K562 (cell line): ENCODE measurements around the gene DAGLA. TPM values are rescaled to one million over a fixed set of nuclear protein-coding genes. Genes with fewer than 3 reads are reported as not detected.

Source experiments
- ATAC-seq: fragments of 200-7000 bp; cut with Tn5 transposase; 3 replicates; pipeline ENCODE4 v1.9.1; 2020; ENCODE audit warnings: moderate library complexity
- BruUV-seq: library from RNA; stranded (reverse); fragments of 400-500 nt; replicated peaks from 2 replicates; lab custom pipeline; 2021; lab: Mats Ljungman, UMichigan
- CTCF ChIA-PET: fragments of 300-600 bp; formaldehyde crosslinking; extraction: SDS; loops from one replicate; lab custom pipeline; 2021; ENCODE audit warnings: low intra/inter-chr PET ratio; lab: Yijun Ruan, JAX
- POLR2A ChIA-PET: fragments of 300-600, 350-650 bp; sonication (Branson Sonifier 250); formaldehyde crosslinking; extraction: SDS; loops from one replicate; lab custom pipeline; 2021; ENCODE audit warnings: antibody characterized with exemption, inconsistent platforms; lab: Yijun Ruan, JAX
- DNase-seq, 4 experiments: peaks; one replicate each; pipeline versions ENCODE4 v3.0.0 to v3.0.0-alpha.2; 2011 to 2018; ENCODE audit warnings: low spot score in 3 of 4, mixed read lengths in 3 of 4; ENCODE audit errors: extremely low read depth in 1 of 4
- FAIRE-seq: peaks from 2 replicates; lab custom pipeline; 2011; peaks lifted over from hg19 to GRCh38; lab: Jason Lieb, UNC
- H2AFZ ChIP-seq: 2 replicates; pipeline ENCODE4 v1.6.0; 2011; ENCODE audit warnings: low read depth, low read length, control low read depth, inconsistent platforms
- H3K27ac ChIP-seq: fragments of 200-600 bp; 3 replicates; pipeline ENCODE4 v1.8.0; 2011; ENCODE audit warnings: low read depth, mild to moderate bottlenecking, control low read depth, inconsistent platforms, low read length, moderate library complexity, mixed read lengths; ENCODE audit errors: extremely low read depth
- H3K27me3 ChIP-seq, 2 experiments: fragments of 300-600 bp in 1 of 2; 2 replicates in 1 of 2; 3 replicates in 1 of 2; pipeline versions ENCODE4 v1.6.0 to v1.8.0; 2011; ENCODE audit warnings: inconsistent platforms in 2 of 2, low read length in 2 of 2, mild to moderate bottlenecking in 1 of 2, mixed read lengths in 1 of 2, moderate library complexity in 1 of 2; ENCODE audit not compliant: control insufficient read depth in 2 of 2, insufficient read depth in 2 of 2
- H3K36me3 ChIP-seq: fragments of 300-600 bp; 3 replicates; pipeline ENCODE4 v1.8.0; 2011; ENCODE audit warnings: mild to moderate bottlenecking, low read length, inconsistent platforms; ENCODE audit not compliant: control insufficient read depth, insufficient read depth
- H3K4me1 ChIP-seq, 2 experiments: fragments of 200-600 bp in 1 of 2; replicated peaks in 1 of 2; 2 replicates in 1 of 2; 3 replicates in 1 of 2; pipeline versions ENCODE4 v1.5.1 to v1.8.0; 2011; ENCODE audit warnings: inconsistent platforms in 2 of 2, low read length in 2 of 2, mild to moderate bottlenecking in 1 of 2, mixed read lengths in 1 of 2, moderate library complexity in 1 of 2; ENCODE audit not compliant: control insufficient read depth in 2 of 2, insufficient read depth in 2 of 2
- H3K4me2 ChIP-seq: 2 replicates; pipeline ENCODE4 v1.6.1; 2011; ENCODE audit warnings: low read length, control low read depth, inconsistent platforms, mixed read lengths; ENCODE audit not compliant: insufficient read depth
- H3K4me3 ChIP-seq: fragments of 200-600 bp; sonication (generic), shearing (Covaris generic); 2 replicates; pipeline ENCODE4 v1.5.1; 2016; ENCODE audit warnings: control low read depth, inconsistent platforms
- H3K79me2 ChIP-seq: fragments of 200-600 bp; 3 replicates; pipeline ENCODE4 v1.8.0; 2011; ENCODE audit warnings: low read length, inconsistent platforms; ENCODE audit not compliant: control insufficient read depth, insufficient read depth
- H3K9ac ChIP-seq, 2 experiments: 2 replicates each; pipeline versions ENCODE4 v1.6.0 to v1.6.1; 2011; ENCODE audit warnings: low read depth in 2 of 2, low read length in 2 of 2, control low read depth in 1 of 2, inconsistent platforms in 1 of 2, mild to moderate bottlenecking in 1 of 2, mixed read lengths in 1 of 2; ENCODE audit not compliant: insufficient read depth in 1 of 2
- H3K9me1 ChIP-seq: one replicate; pipeline ENCODE4 v1.6.0; 2011; ENCODE audit warnings: inconsistent platforms, mild to moderate bottlenecking, low read length, moderate library complexity; ENCODE audit not compliant: control insufficient read depth, insufficient read depth
- H3K9me3 ChIP-seq: replicated peaks from 2 replicates; pipeline ENCODE4 v1.5.1; 2011; ENCODE audit warnings: low read depth, low read length, inconsistent platforms; ENCODE audit not compliant: control insufficient read depth, insufficient read depth
- H4K20me1 ChIP-seq: replicated peaks from 2 replicates; pipeline ENCODE4 v1.6.1; 2011; ENCODE audit warnings: low read length, inconsistent platforms, mixed read lengths; ENCODE audit not compliant: control insufficient read depth, insufficient read depth
- CC2D1A ChIP-seq: fragments of 450-650 bp; IDR thresholded peaks from 2 replicates; pipeline ENCODE4 v1.6.1; 2017; ENCODE audit warnings: mild to moderate bottlenecking
- SPI1 ChIP-seq: IDR thresholded peaks from 2 replicates; pipeline ENCODE4 v1.6.1; 2011; ENCODE audit warnings: low read depth, low read length, control low read depth, borderline replicate concordance
- ZNF395 ChIP-seq: fragments of 200-800 bp; sonication (Bioruptor generic); IDR thresholded peaks from 2 replicates; pipeline ENCODE4 v1.6.1; 2017; ENCODE audit warnings: missing genetic modification characterization, missing compliant biosample characterization
- WGBS: fragments of 100-300 bp; shearing (Covaris generic); methylation state at CpG from one replicate; pipeline ENCODE4 v1.1.6; 2016; ENCODE audit warnings: low coverage, mixed read lengths; ENCODE audit not compliant: insufficient coverage; ENCODE audit errors: missing lambda C conversion rate; 5-methylcytosine and 5-hydroxymethylcytosine counted together
- in situ Hi-C: fragments of 300-500 bp; cut with MboI; formaldehyde crosslinking; loops from 4 replicates; pipeline ENCODE4 v1.15.0; 2018; ENCODE audit warnings: inconsistent platforms, mixed read lengths
- intact Hi-C: fragments of 100-400 bp; cut with micrococcal nuclease; formaldehyde crosslinking; loops from 2 replicates; pipeline ENCODE4 v1.14.2; 2022
- polyA plus RNA-seq, 8 experiments: library from polyadenylated mRNA; depleted of rRNA in 4 of 8; stranded (reverse) in 5 of 8; unstranded in 3 of 8; fragments of >200 nt; fragmentation: Nextera tagmentation in 2 of 8; fragmentation: Illumina TruSeq in 1 of 8; extraction: Ambion mirVana in 2 of 8; extraction: Trizol in 1 of 8; gene quantifications; 2 replicates each; pipeline versions ENCODE4 v1.2.1 to v1.2.3, GENCODE V29; 2011 to 2014; ENCODE audit warnings: inconsistent platforms in 1 of 8, missing spikeins in 1 of 8
- total RNA-seq, 7 experiments: library from RNA; depleted of rRNA in 6 of 7; stranded (reverse); fragments of >200 nt in 6 of 7; fragmentation: Illumina TruSeq in 2 of 7; extraction: Trizol in 2 of 7; gene quantifications; 2 replicates each; pipeline versions ENCODE4 v1.2.1 to v1.2.3, GENCODE V29; 2011 to 2021; ENCODE audit warnings: low replicate concordance in 1 of 7

The DAGLA gene
- total and polyA plus RNA-seq, 9 of the 15 experiments (the other 6 are each of a cell fraction or from before 2014, with no cell fraction given), result 0.03 to 0.16 (median 0.04) TPM; not detected in 4

GRCh38 chr11:61698173-61698948 lies 18.2 kb downstream of the DAGLA start:
- Histone ChIP-seq H3K9me3 (no peaks in the 10 kb centered on the region), H3K4me3 (no peak overlapping the region)
- TF ChIP-seq CC2D1A, result no peak
- no peak for TF ChIP-seq ZNF395 (CRISPR knock-in tag)
- peak; percentile 49; the same call in 1 of the 2 replicates for TF ChIP-seq SPI1
- TF ChIP-seq, all 486 proteins: peak for 1
- H3K27ac ChIP-seq, result no peak overlapping the region
- in situ Hi-C loops (no loop called here), intact Hi-C loops (no loop called here)
- WGBS, result 6% methylated on average over 10 of the region's 11 CpGs
- FAIRE-seq (no peak), DNase-seq (no peak), ATAC-seq (no peak)
- no peaks in the 10 kb centered on the region for H3K79me2 ChIP-seq
- ChIA-PET CTCF (no interaction called here), POLR2A (interaction anchor here (0.8 to 1.1 kb wide), 2 partner anchors 8 to 20 kb away, joined by 3 to 4 read pairs; no protein-coding TSS in a partner anchor)
- peaks cover 26 to 65% of the 10 kb centered on the region in 2 experiments; a peak in 3 of 5 replicates for H3K27me3 ChIP-seq
- BruUV-seq, result no TSS peak
- no peaks in the 10 kb centered on the region for H3K36me3 ChIP-seq
- H3K4me1 ChIP-seq, result peaks cover 0 to 33% of the 10 kb centered on the region in 2 experiments; a peak in 4 of 5 replicates
- H3K9ac ChIP-seq, result no peak overlapping the region; a peak in 1 of 4 replicates
- no peaks in the 10 kb centered on the region for H3K9me1 ChIP-seq
- H4K20me1 ChIP-seq, result 0 out of 2 replicates have a peak, but pooled peaks cover 4% of the 10 kb centered on the region
- no peak overlapping the region for H3K4me2 ChIP-seq
- no peak overlapping the region for H2AFZ ChIP-seq
